ENCODE data around the gene NFATC2. TPM values are rescaled to one million over a fixed set of nuclear protein-coding genes. Genes with fewer than 3 reads are reported as not detected.

The NFATC2 gene
- total RNA-seq, 6 experiments from 2014 or later = 3.9 to 7.1 (median 4.7) TPM

GRCh38 chr20:51353491-51353890 is 189.0 kb downstream of the NFATC2 start:
- Histone ChIP-seq H3K4me3 (no peak overlapping the region), H3K9me3 (no peaks in the 10 kb centered on the region), H3K27ac (no peak overlapping the region), H3K27me3 (no peaks in the 10 kb centered on the region), H3K4me1 (no peaks in the 10 kb centered on the region), H3K36me3 (no peaks in the 10 kb centered on the region)
- DNase-seq (no peak), ATAC-seq (no peak)
- WGBS (ENCODE audit: insufficient coverage, low coverage, low lambda C conversion rate, missing lambda C conversion rate) = 53% methylated on average over 4 of the region's 4 CpGs
- TF ChIP-seq POLR2A (IDR thresholded peaks at IDR 0.05) = no peak
- no peak for TF ChIP-seq CTCF (IDR thresholded peaks at IDR 0.05)
- intact Hi-C loops (cut with DNase I) = no loop called here

- no peak for DNase-seq
- no peak for ATAC-seq
- H3K27ac ChIP-seq = no peak overlapping the region
- H3K27me3 ChIP-seq = no peaks in the 10 kb centered on the region
- no peak for TF ChIP-seq CTCF (IDR thresholded peaks at IDR 0.05)
- TF ChIP-seq POLR2A (IDR thresholded peaks at IDR 0.05) = no peak
- no peaks in the 10 kb centered on the region for H3K9me3 ChIP-seq
- H3K4me3 ChIP-seq = no peak overlapping the region
- no peaks in the 10 kb centered on the region for H3K36me3 ChIP-seq
- intact Hi-C loops (cut with DNase I) = no loop called here
- WGBS (ENCODE audit: insufficient coverage, low coverage, low lambda C conversion rate, missing lambda C conversion rate) = 80% methylated on average over 10 of the region's 11 CpGs
- no peaks in the 10 kb centered on the region for H3K4me1 ChIP-seq
These were observed 189.7 kb downstream of the NFATC2 start for GRCh38 chr20:51352791-51353190.

DNA sequence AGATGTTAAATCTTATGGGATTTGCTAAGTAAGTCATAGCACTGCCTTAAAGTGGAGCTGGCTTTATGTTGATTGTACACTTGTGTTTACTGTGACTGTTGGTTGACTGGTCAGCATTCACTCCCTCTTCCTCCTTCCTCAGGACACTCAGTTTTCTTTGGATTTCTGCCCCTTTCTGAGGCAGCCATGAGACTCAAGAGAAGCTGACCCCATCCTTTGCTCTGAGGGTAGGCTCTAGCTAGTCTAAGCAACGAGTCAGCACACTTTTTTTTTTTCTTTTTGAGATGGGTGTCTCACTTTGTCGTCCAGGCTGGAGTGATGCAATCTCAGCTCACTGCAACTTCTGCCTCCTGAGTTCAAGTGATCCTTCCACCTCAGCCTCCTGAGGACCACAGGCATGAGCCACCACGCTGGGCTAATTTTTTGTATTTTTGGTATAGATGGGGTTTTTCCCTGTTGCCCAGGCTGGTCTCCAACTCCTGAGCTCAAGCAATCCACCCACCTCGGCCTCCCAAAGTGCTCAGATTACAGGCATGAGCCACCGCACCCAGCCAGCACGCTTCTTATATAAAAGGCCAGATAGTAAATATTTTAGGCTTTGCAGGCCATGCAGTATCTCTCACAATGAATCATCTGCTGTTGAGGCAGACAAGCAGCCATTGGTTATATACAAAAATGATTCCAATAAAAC is 191.4 kb downstream of the NFATC2 start:
- intact Hi-C loops (cut with DNase I) = no loop called here
- WGBS (ENCODE audit: insufficient coverage, low coverage, low lambda C conversion rate, missing lambda C conversion rate) = 51% methylated on average over 6 of the region's 6 CpGs
- no peaks in the 10 kb centered on the region for H3K36me3 ChIP-seq
- H3K4me1 ChIP-seq = no peaks in the 10 kb centered on the region
- no peak overlapping the region for H3K4me3 ChIP-seq
- H3K9me3 ChIP-seq = no peaks in the 10 kb centered on the region
- H3K27ac ChIP-seq = no peak overlapping the region
- no peaks in the 10 kb centered on the region for H3K27me3 ChIP-seq
- ATAC-seq (no peak), DNase-seq (no peak)
- no peak for TF ChIP-seq POLR2A (IDR thresholded peaks at IDR 0.05)
- no peak for TF ChIP-seq CTCF (IDR thresholded peaks at IDR 0.05)

GRCh38 chr20:51348876-51349275 is 193.6 kb downstream of the NFATC2 start:
- Histone ChIP-seq H3K9me3 (no peaks in the 10 kb centered on the region), H3K27ac (no peak overlapping the region), H3K4me1 (no peaks in the 10 kb centered on the region), H3K36me3 (no peaks in the 10 kb centered on the region), H3K4me3 (no peak overlapping the region), H3K27me3 (no peaks in the 10 kb centered on the region)
- TF ChIP-seq POLR2A (IDR thresholded peaks at IDR 0.05) (no peak), CTCF (IDR thresholded peaks at IDR 0.05) (no peak)
- intact Hi-C loops (cut with DNase I) = no loop called here
- DNase-seq (no peak), ATAC-seq (no peak)
- WGBS (ENCODE audit: insufficient coverage, low coverage, low lambda C conversion rate, missing lambda C conversion rate) = 84% methylated on average over 4 of the region's 4 CpGs
